ENCODE data around the gene SREBF1. TPM values are rescaled to one million over a fixed set of nuclear protein-coding genes. Genes with fewer than 3 reads are reported as not detected.

The SREBF1 gene
- polyA plus RNA-seq, 3 donors, result 38.3 to 60.7 (median 43.5) TPM

GRCh38 chr17:17826942-17827785 lies 9.6 kb downstream of the SREBF1 start:
- DNase-seq, result no peak

- DNase-seq, result no peak
Observed at GRCh38 chr17:17826342-17826713, 10.5 kb downstream of the SREBF1 start.

GRCh38 chr17:17824783-17825614 lies 11.8 kb downstream of the SREBF1 start:
- no peak for DNase-seq

- DNase-seq, result no peak
Observed at GRCh38 chr17:17824119-17824782, 12.5 kb downstream of the SREBF1 start.

GRCh38 chr17:17823433-17824118 lies 13.2 kb downstream of the SREBF1 start:
- DNase-seq, result peak; percentile 87

- DNase-seq, result no peak
Observed at GRCh38 chr17:17822616-17823015, 14.2 kb downstream of the SREBF1 start.

GRCh38 chr17:17822189-17822588 lies 14.6 kb downstream of the SREBF1 start:
- no peak for DNase-seq

- DNase-seq, result no peak
Observed at GRCh38 chr17:17820463-17821158, 16.2 kb downstream of the SREBF1 start.

- no peak for DNase-seq
Observed at GRCh38 chr17:17820046-17820445, 16.7 kb downstream of the SREBF1 start.

- no peak for DNase-seq
Observed at GRCh38 chr17:17819561-17819995, 17.2 kb downstream of the SREBF1 start.

- no peak for DNase-seq
Observed at GRCh38 chr17:17819111-17819510, 17.7 kb downstream of the SREBF1 start.

- DNase-seq, result no peak
Observed at GRCh38 chr17:17818088-17818526, 18.7 kb downstream of the SREBF1 start.

- no peak for DNase-seq
Observed at GRCh38 chr17:17817552-17817947, 19.2 kb downstream of the SREBF1 start.

GRCh38 chr17:17816831-17817551 lies 19.8 kb downstream of the SREBF1 start:
- no peak for DNase-seq

- no peak for DNase-seq
Observed at GRCh38 chr17:17816240-17816814, 20.5 kb downstream of the SREBF1 start.

GRCh38 chr17:17815436-17816200 lies 21.2 kb downstream of the SREBF1 start:
- DNase-seq, result no peak

- DNase-seq, result no peak
Observed at GRCh38 chr17:17815062-17815406, 21.8 kb downstream of the SREBF1 start.

- no peak for DNase-seq
Observed at GRCh38 chr17:17814162-17815061, 22.4 kb downstream of the SREBF1 start.
